GM23248 (cell line): ENCODE data around the gene CTIF.

Experiments used
- EZH2 ChIP-seq: fragments of 200-600 bp; sonication (generic); IDR thresholded peaks from 2 replicates; pipeline ENCODE4 v1.6.1; 2018; ENCODE audit warnings: antibody characterized with exemption, mild to moderate bottlenecking; ENCODE audit not compliant: insufficient read depth, poor library complexity, severe bottlenecking
- EZH2phosphoT487 ChIP-seq: fragments of 200-600 bp; sonication (generic); IDR thresholded peaks from 2 replicates; pipeline ENCODE4 v1.6.1; 2018; ENCODE audit warnings: antibody characterized with exemption, moderate library complexity, mild to moderate bottlenecking, low read depth; ENCODE audit not compliant: insufficient read depth

- no peak for TF ChIP-seq EZH2
- no peak for TF ChIP-seq EZH2phosphoT487
Measured at GRCh38 chr18:48544116-48544515, 5.3 kb downstream of the CTIF start.
